Spleen (tissue), 7 donors: ENCODE data around the gene DNAJC18.
"Not testable (repeated sequence)": the region's sequence is repeated elsewhere in the genome, so short reads cannot be mapped to it uniquely, and the experiment has no call there.

Source experiments
- POLR2A ChIP-seq, 3 donors: fragments of 450-650 bp; IDR thresholded peaks; one replicate each; pipeline ENCODE4 v1.5.1; 2017; ENCODE audit warnings: antibody characterized with exemption in 3 of 3, mild to moderate bottlenecking in 1 of 3
- TF ChIP-seq, protein P1 (sequence below), 11 experiments: fragments of 200-600 bp in 7 of 11; fragments of 450-650 bp in 4 of 11; sonication (generic) in 4 of 11; IDR thresholded peaks in 8 of 11; conservative IDR thresholded peaks in 3 of 11; 1 replicate in 7 of 11; 2 replicates in 4 of 11; pipeline versions ENCODE4 v1.4.0 to v1.8.0; 2016 to 2021; ENCODE audit warnings: antibody characterized with exemption in 11 of 11, inconsistent platforms in 4 of 11, mild to moderate bottlenecking in 1 of 11
- donor health status: DM: no; HTN: no; CAD: no; lungs with moderate emphysema.
- donor health status: DM: no; HTN: no; CAD: no.
- donor health status: DM: no; HTN: no; CAD: no.

DNA sequence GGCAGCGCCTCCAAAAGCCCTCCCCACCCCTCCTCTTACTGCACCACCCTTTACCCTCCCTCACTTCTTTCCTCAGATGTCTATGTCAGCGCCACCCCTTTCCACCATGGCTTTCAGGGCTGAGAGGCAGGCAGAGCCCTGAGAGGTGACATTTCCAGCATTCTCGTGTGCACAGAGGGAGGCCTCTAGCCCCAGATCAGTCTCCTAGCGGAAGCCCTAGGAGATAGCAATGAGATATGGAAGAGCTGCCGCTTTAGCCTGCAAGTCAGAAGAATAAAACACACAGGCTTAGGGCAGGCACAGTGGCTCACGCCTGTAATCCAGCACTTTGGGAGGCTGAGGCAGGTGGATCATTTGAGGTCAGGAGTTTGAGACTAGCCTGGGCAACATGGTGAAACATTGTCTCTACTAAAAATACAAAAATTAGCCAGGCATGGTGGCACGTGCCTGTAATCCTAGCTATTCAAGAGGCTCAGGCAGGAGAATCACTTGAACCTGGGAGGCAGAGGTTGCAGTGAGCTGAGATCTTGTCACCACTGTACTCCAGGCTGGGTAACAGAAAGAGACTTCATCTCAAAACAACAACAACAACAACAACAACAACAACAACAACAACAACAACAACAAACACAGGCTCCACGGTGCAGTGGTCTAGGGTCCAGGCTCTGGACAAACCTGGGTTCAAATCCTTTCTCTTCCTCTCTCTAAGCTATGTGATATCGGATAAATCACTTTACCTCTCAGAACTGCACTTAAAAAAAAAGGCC lies 39.5 kb upstream of the DNAJC18 start:
- TF ChIP-seq, protein P1, sequence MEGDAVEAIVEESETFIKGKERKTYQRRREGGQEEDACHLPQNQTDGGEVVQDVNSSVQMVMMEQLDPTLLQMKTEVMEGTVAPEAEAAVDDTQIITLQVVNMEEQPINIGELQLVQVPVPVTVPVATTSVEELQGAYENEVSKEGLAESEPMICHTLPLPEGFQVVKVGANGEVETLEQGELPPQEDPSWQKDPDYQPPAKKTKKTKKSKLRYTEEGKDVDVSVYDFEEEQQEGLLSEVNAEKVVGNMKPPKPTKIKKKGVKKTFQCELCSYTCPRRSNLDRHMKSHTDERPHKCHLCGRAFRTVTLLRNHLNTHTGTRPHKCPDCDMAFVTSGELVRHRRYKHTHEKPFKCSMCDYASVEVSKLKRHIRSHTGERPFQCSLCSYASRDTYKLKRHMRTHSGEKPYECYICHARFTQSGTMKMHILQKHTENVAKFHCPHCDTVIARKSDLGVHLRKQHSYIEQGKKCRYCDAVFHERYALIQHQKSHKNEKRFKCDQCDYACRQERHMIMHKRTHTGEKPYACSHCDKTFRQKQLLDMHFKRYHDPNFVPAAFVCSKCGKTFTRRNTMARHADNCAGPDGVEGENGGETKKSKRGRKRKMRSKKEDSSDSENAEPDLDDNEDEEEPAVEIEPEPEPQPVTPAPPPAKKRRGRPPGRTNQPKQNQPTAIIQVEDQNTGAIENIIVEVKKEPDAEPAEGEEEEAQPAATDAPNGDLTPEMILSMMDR (IDR thresholded peaks at IDR 0.05 in 8 of 11, conservative IDR thresholded peaks at IDR 0.05 in 3 of 11), result not testable (repeated sequence)
- not testable (repeated sequence) for TF ChIP-seq POLR2A (IDR thresholded peaks at IDR 0.05)
